HS-27A (cell line): Measurements from ENCODE around the gene SAFB.
"Not testable (repeated sequence)": the region's sequence is repeated elsewhere in the genome, so short reads cannot be mapped to it uniquely, and the experiment has no call there.

ENCODE experiments used
- DNase-seq: peaks from one replicate; pipeline ENCODE4 v3.0.0-alpha.2; 2012; ENCODE audit warnings: low read depth, missing footprints

SAFB gene

GRCh38 chr19:5595129-5595528, 27.8 kb upstream of the SAFB start:
- DNase-seq, result no peak

- DNase-seq, result no peak
Measured at GRCh38 chr19:5595745-5596144, 27.1 kb upstream of the SAFB start.

GRCh38 chr19:5600797-5601196, 22.1 kb upstream of the SAFB start:
- DNase-seq, result no peak

- no peak for DNase-seq
Measured at GRCh38 chr19:5603626-5604025, 19.3 kb upstream of the SAFB start.

- DNase-seq, result no peak
Measured at GRCh38 chr19:5605362-5605761, 17.5 kb upstream of the SAFB start.

GRCh38 chr19:5607318-5608275, 15.3 kb upstream of the SAFB start:
- no peak for DNase-seq

DNA sequence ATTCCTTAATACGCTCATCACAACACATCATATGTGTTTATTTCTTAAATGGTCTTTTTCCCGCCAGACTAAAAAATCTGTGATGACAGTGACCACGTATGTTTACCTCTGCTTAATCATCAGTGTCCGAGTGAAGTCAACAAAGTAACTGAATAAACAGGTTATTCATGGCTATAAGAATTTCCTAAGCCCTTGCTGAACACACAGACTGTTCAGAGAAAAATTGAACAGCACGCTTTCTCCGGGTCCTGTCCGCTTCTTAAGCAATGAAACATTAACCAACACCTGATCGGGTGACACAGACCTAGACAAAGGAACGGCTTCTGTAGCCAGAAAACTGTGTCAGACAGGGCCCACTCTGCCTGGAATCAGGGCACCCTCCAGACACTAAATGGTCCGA, 14.6 kb upstream of the SAFB start:
- no peak for DNase-seq

DNA sequence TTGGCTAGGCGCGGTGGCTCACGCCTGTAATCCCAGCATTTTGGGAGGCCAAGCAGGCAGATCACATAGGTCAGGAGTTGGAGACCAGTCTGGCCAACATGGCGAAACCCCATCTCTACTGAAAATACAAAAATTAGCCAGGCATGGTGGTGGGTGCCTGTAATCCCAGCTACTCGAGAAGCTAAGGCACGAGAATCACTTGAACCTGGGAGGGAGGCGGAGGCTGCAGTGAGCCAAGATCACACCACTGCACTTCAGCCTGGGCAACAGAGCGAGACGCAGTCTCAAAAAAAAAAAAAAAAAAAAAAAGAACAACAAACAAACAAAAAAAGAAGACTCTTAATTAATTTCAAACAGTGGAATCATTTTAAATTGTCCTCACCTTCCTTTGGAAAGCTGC, 14.1 kb upstream of the SAFB start:
- not testable (repeated sequence) for DNase-seq

DNA sequence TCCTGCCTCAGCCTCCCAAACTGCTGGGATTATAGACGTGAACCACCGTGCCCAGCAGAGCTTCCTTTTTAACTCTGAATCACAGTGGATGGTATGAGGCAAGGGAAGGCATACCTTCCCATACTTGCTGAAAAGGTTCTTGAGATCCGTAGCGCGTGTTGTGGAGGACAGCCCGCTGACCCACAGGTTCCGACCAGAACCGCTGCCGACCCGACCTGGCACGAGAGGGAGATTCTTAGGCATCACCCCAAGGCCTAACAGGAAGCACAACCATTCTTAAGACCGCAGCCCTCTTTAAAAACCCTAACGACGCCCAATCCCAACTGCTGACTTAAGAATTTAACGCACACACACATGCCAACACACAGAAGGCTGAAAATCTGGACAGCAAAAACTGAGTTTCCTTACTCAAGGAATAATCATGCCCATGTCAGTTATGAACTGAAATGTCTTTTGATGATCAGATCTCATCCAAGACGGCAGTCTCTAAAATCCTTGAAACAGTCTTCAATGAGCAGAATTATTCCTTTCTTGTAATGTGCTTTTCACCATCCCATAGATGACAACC, 12.9 kb upstream of the SAFB start:
- no peak for DNase-seq

GRCh38 chr19:5612891-5613865, 9.7 kb upstream of the SAFB start:
- DNase-seq, result no peak

DNA sequence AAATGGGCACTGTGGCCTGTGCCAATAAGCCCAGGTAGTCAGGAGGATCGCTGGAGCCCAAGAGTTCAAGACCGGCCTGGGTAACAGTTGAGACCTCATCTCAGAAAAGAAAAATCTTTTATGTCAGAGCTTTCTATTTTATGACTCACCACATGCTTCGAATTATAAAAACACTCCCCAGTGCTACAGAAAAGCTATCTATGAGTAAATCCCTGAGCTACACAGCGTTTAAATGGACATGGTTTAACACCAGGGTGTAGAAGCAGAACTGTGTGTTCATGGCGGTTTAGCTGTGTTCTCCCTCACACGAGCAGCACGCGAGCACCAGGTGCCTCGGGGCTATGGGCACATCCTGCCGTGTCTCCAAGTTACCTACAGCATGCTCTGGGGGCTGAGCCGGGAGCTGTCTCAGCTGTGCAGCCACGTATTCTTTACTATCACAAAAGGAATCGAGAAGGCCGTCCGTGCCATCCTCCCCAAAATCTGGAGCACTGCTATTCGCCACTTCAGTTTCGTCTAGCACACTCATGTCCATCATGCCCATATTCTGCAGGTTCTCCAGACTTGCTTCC, 7.0 kb upstream of the SAFB start:
- DNase-seq, result no peak

GRCh38 chr19:5617080-5617479, 5.8 kb upstream of the SAFB start:
- no peak for DNase-seq

DNA sequence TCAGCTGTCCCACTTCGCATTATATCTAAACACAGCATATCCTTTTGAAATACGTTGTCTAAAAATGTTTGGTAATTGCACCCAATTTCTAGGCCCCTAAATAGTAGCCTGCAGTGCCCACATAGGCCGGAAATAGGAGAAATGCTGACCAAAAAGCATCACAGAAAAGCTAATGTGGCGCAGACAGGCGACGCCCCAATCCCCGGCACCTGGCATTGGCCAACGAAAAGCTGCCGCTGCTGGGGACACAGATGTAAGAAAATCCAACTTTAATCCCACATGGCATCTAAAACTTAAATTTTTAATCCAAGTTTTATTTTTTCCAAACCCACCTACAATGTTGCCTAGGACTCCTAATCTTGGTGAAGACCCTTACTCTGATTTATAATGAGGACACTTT, 4.3 kb upstream of the SAFB start:
- no peak for DNase-seq

GRCh38 chr19:5619946-5620345, 2.9 kb upstream of the SAFB start:
- DNase-seq, result no peak

DNA sequence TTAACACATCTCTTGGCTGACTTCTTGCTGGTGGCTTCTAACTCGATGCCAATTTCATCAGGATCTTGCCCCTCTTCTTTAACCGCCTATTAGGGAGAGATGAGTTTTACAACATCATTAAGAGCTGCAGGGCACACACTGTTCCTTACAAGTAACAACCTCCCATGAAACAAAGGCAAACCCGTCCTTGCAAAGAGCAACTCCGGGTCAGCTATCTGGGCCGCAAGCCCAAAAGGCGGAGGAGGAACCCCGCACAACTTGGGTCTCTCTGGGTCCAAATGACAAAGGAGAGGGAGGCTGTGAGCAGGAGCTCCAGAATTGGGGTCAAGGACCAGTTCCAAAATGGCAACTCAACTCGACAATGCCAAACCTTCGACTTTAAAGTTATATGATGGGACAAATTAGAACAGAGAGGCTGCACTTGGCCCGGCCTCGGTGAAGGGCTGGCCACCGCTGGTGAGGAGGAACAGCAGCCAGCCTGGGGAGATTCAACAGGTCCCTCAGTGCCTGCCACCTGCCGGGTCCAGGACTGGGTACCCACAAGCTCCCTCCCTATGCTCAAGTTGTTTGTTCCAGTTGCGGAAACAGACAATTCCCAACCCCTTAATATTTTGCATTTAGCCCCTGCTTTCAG, 1.5 kb upstream of the SAFB start:
- DNase-seq, result no peak

DNA sequence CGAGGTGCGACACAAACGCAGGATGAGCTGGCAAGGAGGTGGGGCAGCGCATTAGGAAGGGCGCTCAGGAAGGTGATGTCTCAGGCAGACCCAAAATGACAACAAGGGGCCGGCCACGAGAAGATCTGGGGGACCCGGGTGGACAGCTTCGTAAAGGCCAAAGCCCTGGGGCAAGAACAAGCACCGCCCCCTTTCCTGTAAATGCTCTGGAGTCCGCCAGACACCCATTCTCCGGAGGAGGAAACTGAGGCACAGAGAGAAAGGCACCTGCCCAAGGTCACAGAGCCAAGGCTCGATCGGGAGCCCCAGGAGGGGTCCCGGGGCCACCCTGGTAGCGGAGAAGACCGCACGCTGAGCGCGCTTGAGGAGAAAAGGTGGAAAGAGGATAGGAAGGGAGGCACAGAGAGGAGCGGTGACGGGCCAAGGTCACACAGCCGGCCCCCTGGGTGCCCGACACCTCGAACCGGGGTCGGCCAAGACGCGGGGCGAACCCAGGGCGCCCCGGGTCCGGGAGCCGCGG, 878 bp upstream of the SAFB start:
- no peak for DNase-seq

DNA sequence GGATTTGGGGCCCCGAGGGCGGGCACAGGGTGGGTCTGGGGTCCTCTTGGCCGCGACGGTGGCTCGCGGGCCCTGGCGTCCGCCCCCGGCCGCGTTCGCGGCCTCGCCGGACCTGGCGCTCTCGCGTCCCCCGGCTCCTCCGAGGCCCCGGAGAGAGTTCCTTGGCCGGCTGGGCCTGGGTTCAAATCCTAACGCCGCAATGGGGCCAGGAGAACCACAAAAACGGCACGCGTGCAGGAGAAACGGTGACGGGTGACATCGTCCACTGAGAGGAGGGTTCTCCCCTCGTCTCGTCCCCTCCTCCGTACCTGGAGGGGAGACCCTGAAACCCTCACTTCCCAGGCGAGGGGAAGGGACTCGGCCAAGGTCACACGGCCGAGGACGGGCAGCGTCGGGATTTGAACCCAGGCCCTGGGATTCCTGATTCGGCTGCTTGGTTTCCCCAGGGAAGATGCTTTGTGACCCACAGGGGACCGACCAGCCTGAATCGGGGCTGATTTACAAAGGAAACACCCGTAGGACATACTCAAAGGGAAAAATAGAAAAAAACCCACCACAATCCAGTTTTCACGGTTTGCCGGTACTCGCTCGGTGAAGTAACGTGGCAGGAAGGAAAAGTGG, 624 bp downstream of the SAFB start:
- DNase-seq, result no peak

GRCh38 chr19:5624018-5624663, 1.3 kb downstream of the SAFB start:
- DNase-seq, result no peak

DNA sequence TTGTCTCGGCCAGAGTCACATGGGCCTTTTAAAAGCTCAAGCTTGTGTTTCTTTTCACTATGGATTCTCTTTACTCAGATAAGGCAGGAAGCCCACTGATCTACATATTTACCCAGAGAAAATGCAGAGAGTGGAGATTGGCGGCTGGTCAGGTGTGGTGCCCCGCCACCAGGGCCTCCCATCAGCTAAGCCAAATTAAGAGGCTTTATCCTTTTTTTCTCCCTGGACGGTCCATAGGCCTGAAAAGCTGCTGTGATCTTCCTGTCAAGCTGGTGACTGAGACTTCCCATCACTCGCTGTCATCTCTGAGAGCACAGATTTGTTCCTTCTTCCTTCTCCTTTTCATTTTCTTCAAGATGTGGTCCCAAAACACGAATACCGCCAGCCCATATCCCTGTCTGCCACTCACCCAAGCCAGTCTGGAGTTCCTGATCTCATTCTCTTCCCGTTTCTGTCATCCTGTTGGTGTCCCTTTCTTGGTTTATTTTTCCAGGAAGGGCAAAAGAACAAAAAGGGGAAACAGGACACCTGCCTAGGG, 1.9 kb downstream of the SAFB start:
- no peak for DNase-seq

GRCh38 chr19:5625641-5626040, 2.8 kb downstream of the SAFB start:
- DNase-seq, result no peak
